NAMALWA (cell line): ENCODE measurements around the gene RNF38.
"Not testable (repeated sequence)": the region's sequence is repeated elsewhere in the genome, so short reads cannot be mapped to it uniquely, and the experiment has no call there.

Experiments
- DNase-seq: peaks from one replicate; pipeline ENCODE4 v3.0.0-alpha.2; 2015; ENCODE audit warnings: low spot score

The RNF38 gene

DNA sequence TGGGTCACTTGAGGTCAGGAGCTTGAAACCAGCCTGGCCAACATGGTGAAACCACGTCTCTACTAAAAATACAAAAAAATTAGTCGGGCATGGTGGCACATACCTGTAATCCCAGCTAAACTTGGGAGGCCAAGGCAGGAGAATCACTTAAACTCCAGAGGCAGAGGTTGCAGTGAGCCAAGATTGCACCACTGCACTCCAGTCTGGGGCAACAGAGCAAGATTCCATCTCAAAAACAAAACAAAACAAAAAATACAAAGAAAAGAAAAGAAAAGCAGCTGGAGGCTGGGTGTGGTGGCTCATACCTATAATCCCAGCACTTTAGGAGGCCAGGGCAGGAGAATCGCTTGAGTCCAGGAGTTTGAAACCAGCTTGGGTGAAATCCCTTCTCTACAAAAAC lies 105.1 kb downstream of the RNF38 start:
- DNase-seq = not testable (repeated sequence)

DNA sequence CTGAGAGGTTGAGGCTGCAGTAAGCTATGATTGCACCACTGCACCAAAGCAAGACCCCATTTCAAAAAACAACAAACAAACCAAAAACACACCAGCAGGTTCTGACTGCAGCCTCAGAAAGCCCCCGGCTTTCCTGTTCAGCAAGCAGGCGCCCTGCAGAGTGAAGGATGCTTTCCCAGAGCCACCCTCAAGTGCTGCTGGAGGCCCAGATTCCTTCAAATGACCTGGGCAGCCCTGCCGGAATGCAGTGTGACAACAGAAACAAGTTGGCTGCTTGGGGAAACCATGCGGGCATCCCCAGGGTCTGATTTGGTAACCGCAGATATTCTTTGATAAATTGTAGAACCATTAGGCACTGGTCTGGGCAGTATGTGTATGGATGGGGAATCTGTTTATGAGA lies 106.2 kb downstream of the RNF38 start:
- DNase-seq = no peak

DNA sequence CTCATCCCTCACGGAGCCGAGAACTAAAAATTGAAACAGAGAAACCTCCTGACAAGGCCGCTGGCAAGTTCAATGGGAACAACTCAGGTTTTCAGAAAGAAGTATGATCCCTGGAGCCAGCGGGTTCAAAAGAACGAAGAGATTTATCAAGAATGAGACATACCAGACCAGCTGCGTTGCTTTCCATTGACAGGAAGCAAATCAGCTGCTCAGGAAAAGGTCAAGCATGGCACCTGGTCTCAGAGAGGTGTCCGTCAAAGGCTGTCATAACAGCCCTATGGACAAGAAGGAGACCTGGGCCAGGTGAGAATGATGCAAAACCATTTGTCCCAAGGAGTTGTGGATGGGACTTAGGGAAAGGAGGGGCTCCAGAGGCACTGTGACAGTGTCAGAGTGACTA lies 106.9 kb downstream of the RNF38 start:
- DNase-seq = no peak

DNA sequence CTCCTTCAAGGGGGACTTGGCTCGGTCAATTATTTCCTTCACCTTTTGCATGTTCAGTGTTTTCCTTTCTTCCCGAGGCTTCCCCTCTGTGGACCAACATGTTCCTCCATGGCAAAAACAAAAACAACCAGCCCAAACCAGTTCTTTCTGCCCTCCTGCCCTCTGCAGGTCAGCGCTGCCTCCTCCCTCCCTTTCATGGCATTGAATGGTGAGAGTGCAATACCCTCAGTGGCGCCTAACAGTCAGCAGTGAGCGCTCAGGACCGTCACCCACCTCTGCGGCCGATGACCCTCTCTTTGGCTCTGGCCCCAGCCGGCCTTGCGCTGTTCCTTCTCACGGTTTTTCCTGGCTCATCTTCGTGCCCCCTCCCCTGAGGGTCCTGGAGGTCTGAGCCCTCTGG lies 107.4 kb downstream of the RNF38 start:
- DNase-seq = no peak

DNA sequence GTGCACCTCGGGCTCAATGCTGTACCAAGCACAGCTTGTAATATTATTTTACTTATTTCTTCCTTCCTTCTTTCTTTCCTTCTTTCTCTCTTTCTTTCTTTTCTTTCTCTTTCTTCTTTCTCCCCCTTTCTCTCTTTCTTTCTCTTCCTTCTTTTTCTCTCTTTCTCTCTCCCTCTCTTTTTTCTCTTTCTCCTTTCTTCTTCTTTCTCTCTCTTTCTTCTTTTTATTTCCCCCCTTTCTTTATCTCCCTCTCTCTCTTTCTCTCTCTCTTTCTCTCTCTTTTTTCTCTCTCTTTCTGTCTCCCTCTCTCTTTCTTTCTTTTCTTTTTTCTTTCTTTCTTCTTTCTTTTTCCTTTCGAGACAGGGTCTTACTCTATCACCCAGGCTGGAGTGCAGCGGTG lies 109.1 kb downstream of the RNF38 start:
- no peak for DNase-seq

DNA sequence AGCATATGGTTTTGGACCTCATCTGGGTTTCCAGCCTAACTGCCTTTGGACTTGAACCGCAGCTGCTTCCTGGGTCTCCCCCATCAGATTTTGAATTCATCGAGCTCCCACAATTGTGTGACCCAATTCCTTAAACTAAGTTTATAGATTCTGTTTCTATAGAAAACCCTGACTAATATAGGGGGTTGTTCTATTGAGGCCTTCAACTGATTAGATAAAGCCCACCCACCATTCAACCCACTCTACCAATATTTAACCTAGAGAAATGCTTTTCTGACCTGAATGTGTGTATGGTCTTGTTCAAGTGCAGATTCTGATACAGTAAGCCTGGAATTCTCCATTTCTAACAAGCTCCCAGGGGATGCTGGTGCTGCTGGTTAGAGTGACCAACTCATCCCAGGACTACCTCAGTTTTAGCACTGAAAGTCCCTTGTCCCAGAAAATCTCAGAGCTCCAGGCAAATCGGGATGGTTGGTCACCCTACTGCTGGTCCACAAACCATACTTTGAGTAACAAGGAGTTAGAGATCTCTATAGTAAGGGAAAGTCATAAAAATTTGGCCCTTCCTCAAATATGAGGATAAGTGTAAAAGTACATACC lies 110.1 kb downstream of the RNF38 start:
- DNase-seq = no peak

DNA sequence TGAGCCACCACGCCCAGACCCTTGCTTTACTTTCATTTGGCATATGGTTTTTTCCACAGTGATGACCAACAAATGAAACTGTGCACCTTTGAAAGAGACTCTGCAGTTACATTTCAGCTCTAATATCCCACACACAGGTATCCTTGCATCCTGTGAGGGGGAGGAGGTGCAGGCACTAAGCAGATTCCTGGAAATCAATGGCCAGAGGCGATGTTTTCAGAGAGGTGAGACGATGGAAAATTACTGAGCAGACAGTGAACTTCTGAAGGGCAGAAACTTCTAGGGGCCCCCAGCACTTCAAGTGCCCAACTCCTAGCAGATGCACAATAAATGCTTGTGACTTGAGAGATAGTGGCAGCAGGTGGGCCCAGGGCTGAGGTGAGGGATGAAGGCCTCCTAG lies 112.0 kb downstream of the RNF38 start:
- DNase-seq = no peak
